GM12875 (cell line): ENCODE measurements around the gene IL1RAPL1.

Experiments used
- H3K4me3 ChIP-seq: one replicate; pipeline ENCODE4 v1.5.1; 2011; ENCODE audit warnings: low read depth, low read length, control low read depth
- CTCF ChIP-seq: IDR thresholded peaks from 2 replicates; pipeline ENCODE4 v1.5.1; 2011; ENCODE audit warnings: low read depth, mild to moderate bottlenecking, control low read depth, inconsistent platforms, low read length, moderate library complexity, borderline replicate concordance; ENCODE audit not compliant: insufficient read depth

IL1RAPL1 gene

GRCh38 chrX:29775890-29776289, 1188.6 kb downstream of the IL1RAPL1 start:
- no peak for TF ChIP-seq CTCF

DNA sequence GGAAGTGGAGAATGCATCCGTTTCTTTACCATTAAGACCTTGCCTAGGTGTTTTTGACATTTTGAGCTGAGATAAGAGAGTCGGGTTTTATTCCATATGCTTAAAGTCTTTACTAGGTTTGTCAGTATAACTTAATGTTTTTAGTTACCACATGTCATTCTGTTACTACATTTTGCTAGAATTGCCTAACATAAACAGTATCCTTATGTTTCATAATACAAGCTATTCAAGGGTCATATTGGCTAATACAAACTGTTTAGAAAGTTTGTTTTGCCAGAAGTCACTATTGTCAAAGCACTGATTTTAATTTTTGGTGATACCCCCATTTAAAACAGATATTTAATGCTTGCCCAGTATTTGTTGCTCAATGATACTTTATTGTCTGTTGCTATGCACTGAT, 1200.4 kb downstream of the IL1RAPL1 start:
- H3K4me3 ChIP-seq, result no peak overlapping the region
- TF ChIP-seq CTCF, result no peak

More at GRCh38 chrX:29775890-29776289, 1188.6 kb downstream of the IL1RAPL1 start:
- H3K4me3 ChIP-seq, result no peak overlapping the region

GRCh38 chrX:29788991-29789699, 1201.9 kb downstream of the IL1RAPL1 start:
- no peak for TF ChIP-seq CTCF
- H3K4me3 ChIP-seq, result no peak overlapping the region

GRCh38 chrX:29792335-29792734, 1205.1 kb downstream of the IL1RAPL1 start:
- no peak for TF ChIP-seq CTCF
- H3K4me3 ChIP-seq, result no peak overlapping the region

- no peak for TF ChIP-seq CTCF
- H3K4me3 ChIP-seq, result no peak overlapping the region
Measured at GRCh38 chrX:29797156-29797555, 1209.9 kb downstream of the IL1RAPL1 start.

DNA sequence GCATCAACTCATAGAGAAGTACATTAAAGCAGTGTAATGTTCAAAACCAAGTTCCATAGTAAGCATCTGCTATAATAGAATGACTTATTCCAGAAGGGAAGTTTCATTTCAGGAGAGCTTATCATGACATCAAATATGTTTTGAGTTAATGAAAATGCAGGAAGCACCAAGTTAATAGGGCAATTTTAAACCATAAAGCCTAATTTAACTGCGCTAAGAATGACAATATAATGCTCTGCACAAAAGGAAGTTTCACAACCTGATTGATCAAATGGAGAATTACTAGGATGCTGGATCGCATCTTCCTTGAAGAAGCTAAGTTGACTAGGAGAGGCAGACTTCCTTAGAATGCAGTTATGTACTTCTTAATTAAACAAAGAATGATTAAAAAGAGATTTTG, 1211.2 kb downstream of the IL1RAPL1 start:
- TF ChIP-seq CTCF, result no peak
- no peak overlapping the region for H3K4me3 ChIP-seq

DNA sequence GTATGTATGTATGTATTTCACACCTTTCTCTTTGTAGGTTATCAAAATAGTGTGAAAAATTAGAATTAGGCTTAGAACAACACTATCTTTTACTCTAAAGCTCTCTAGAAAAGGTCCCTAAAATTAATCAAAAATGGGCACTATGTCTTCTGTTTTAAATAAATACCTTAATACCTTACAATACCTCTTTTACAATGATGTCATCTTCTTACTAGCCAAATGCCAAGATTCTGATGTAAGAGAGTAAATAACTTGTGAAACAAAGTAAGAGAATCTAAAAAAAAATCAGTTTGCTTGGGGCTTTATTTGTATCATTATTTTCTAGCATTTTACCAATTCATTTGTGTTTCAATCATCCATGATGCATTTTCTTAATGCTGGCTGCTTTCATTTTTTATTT, 1225.9 kb downstream of the IL1RAPL1 start:
- H3K4me3 ChIP-seq, result no peak overlapping the region
- no peak for TF ChIP-seq CTCF
